Forelimb muscle (tissue), 1 donor: ENCODE measurements around the gene GALNT9. TPM values are rescaled to one million over a fixed set of nuclear protein-coding genes. Genes with fewer than 3 reads are reported as not detected.
"Not testable (repeated sequence)": the region's sequence is repeated elsewhere in the genome, so short reads cannot be mapped to it uniquely, and the experiment has no call there.

Experiments
- DNase-seq: peaks from one replicate; pipeline ENCODE4 v3.0.0-alpha.2; 2013; ENCODE audit warnings: low read depth
- polyA plus RNA-seq: library from polyadenylated mRNA; unstranded; fragments of 120-200 nt; gene quantifications from one replicate; pipeline ENCODE4 v1.2.1, GENCODE V29; 2013; ENCODE audit not compliant: insufficient read length

The GALNT9 gene
- polyA plus RNA-seq, 1 donor = 1.7 TPM

GRCh38 chr12:132295561-132295960 is 33.8 kb downstream of the GALNT9 start:
- not testable (repeated sequence) for DNase-seq

- no peak for DNase-seq
These were observed 34.3 kb downstream of the GALNT9 start for GRCh38 chr12:132295101-132295526.

GRCh38 chr12:132294121-132295034 is 35.0 kb downstream of the GALNT9 start:
- no peak for DNase-seq

GRCh38 chr12:132292328-132293319 is 36.8 kb downstream of the GALNT9 start:
- DNase-seq = no peak

GRCh38 chr12:132291402-132292175 is 37.8 kb downstream of the GALNT9 start:
- DNase-seq = no peak

- no peak for DNase-seq
These were observed 39.2 kb downstream of the GALNT9 start for GRCh38 chr12:132290203-132290540.

GRCh38 chr12:132289356-132290202 is 39.8 kb downstream of the GALNT9 start:
- DNase-seq = no peak

GRCh38 chr12:132288516-132289215 is 40.7 kb downstream of the GALNT9 start:
- DNase-seq = no peak

GRCh38 chr12:132287391-132288238 is 41.8 kb downstream of the GALNT9 start:
- DNase-seq = no peak

GRCh38 chr12:132286912-132287311 is 42.5 kb downstream of the GALNT9 start:
- no peak for DNase-seq

GRCh38 chr12:132285991-132286681 is 43.3 kb downstream of the GALNT9 start:
- no peak for DNase-seq

- DNase-seq = no peak
These were observed 44.3 kb downstream of the GALNT9 start for GRCh38 chr12:132284827-132285741.

GRCh38 chr12:132284071-132284826 is 45.1 kb downstream of the GALNT9 start:
- DNase-seq = no peak

- no peak for DNase-seq
These were observed 46.2 kb downstream of the GALNT9 start for GRCh38 chr12:132282950-132283771.
